HepG2 (cell line): ENCODE results near the gene SMIM12. TPM values are rescaled to one million over a fixed set of nuclear protein-coding genes. Genes with fewer than 3 reads are reported as not detected.

Source experiments
- ASH2L ChIP-seq: fragments of 300-600, 200-600 bp; sonication (generic); IDR thresholded peaks from 2 replicates; pipeline ENCODE4 v1.7.0; 2017; ENCODE audit warnings: low read depth, mild to moderate bottlenecking, moderate library complexity, mixed read lengths, low read length; ENCODE audit not compliant: insufficient read length
- CCDC6 ChIP-seq: sonication (generic); formaldehyde crosslinking; IDR thresholded peaks from 2 replicates; pipeline ENCODE4 v1.8.1; 2022; ENCODE audit warnings: mild to moderate bottlenecking, missing genetic modification reagents, moderate library complexity
- DMAP1 ChIP-seq: IDR thresholded peaks from 2 replicates; pipeline ENCODE4 v1.6.1; 2016
- DR1 ChIP-seq: sonication (generic); formaldehyde crosslinking; IDR thresholded peaks from 2 replicates; pipeline ENCODE4 v1.8.0; 2021; ENCODE audit warnings: mild to moderate bottlenecking, missing genetic modification reagents, inconsistent platforms
- IKZF4 ChIP-seq: sonication (generic); formaldehyde crosslinking; IDR thresholded peaks from 2 replicates; pipeline ENCODE4 v1.5.1; 2020; ENCODE audit warnings: borderline replicate concordance, mild to moderate bottlenecking, low read depth, missing genetic modification reagents; ENCODE audit errors: not compliant biosample characterization
- NCOR1 ChIP-seq: fragments of 200-600 bp; sonication (generic); IDR thresholded peaks from 2 replicates; pipeline ENCODE4 v1.7.0; 2017; ENCODE audit warnings: antibody characterized with exemption, low read length, borderline replicate concordance
- NR2C2 ChIP-seq: sonication (generic); formaldehyde crosslinking; IDR thresholded peaks from 2 replicates; pipeline ENCODE4 v1.4.0; 2020; ENCODE audit warnings: missing genetic modification reagents, mild to moderate bottlenecking, moderate library complexity, borderline replicate concordance
- SIX4 ChIP-seq: sonication (generic); formaldehyde crosslinking; IDR thresholded peaks from 2 replicates; pipeline ENCODE4 v1.4.0; 2020; ENCODE audit warnings: missing genetic modification reagents
- ZNF292 ChIP-seq: sonication (generic); formaldehyde crosslinking; IDR thresholded peaks from 2 replicates; pipeline ENCODE4 v1.8.1; 2022; ENCODE audit warnings: mild to moderate bottlenecking, low read depth, missing genetic modification reagents, borderline replicate concordance
- ZNF383 ChIP-seq: sonication (generic); formaldehyde crosslinking; IDR thresholded peaks from 2 replicates; pipeline ENCODE4 v1.4.0; 2020; ENCODE audit warnings: missing genetic modification reagents, mild to moderate bottlenecking, borderline replicate concordance
- ZNF891 ChIP-seq: sonication (generic); formaldehyde crosslinking; IDR thresholded peaks from 2 replicates; pipeline ENCODE4 v1.5.0; 2020; ENCODE audit warnings: mild to moderate bottlenecking, missing genetic modification reagents
- polyA plus RNA-seq, 8 experiments: library from polyadenylated mRNA; depleted of rRNA in 3 of 8; stranded (reverse) in 7 of 8; unstranded in 1 of 8; fragments of >200 nt; fragmentation: Illumina TruSeq in 4 of 8; extraction: Trizol in 4 of 8; gene quantifications; 2 replicates each; pipeline versions ENCODE4 v1.2.1 to v1.2.3, GENCODE V29; 2011 to 2016; ENCODE audit warnings: low read depth in 4 of 8, missing spikeins in 1 of 8, mixed read lengths in 1 of 8; ENCODE audit not compliant: insufficient read depth in 1 of 8
- total RNA-seq, 5 experiments: library from RNA; depleted of rRNA; stranded (reverse); fragments of >200 nt; fragmentation: Illumina TruSeq; extraction: Trizol; gene quantifications; 2 replicates each; pipeline ENCODE4 v1.2.3, GENCODE V29; 2016; ENCODE audit warnings: low read depth in 1 of 5
- TF ChIP-seq, protein P1 (sequence below): sonication (generic); formaldehyde crosslinking; IDR thresholded peaks from 2 replicates; pipeline ENCODE4 v1.8.0; 2023; ENCODE audit warnings: mild to moderate bottlenecking, missing genetic modification reagents
- TF ChIP-seq, protein P2 (sequence below): sonication (generic); formaldehyde crosslinking; IDR thresholded peaks from 2 replicates; pipeline ENCODE4 v1.4.0; 2020; ENCODE audit warnings: missing genetic modification reagents, borderline replicate concordance
- TF ChIP-seq, protein P3 (sequence below): sonication (generic); formaldehyde crosslinking; IDR thresholded peaks from 2 replicates; pipeline ENCODE4 v1.5.1; 2020; ENCODE audit warnings: mild to moderate bottlenecking, missing genetic modification reagents
- TF ChIP-seq, protein P4 (sequence below): sonication (generic); formaldehyde crosslinking; conservative IDR thresholded peaks from 2 replicates; pipeline ENCODE4 v1.8.0; 2022; ENCODE audit warnings: mild to moderate bottlenecking, moderate library complexity, missing genetic modification reagents
- TF ChIP-seq, protein P5 (sequence below): IDR thresholded peaks from 2 replicates; pipeline ENCODE4 v1.6.1; 2016; ENCODE audit warnings: missing genetic modification reagents, missing compliant biosample characterization
- TF ChIP-seq, protein P6 (sequence below): sonication (generic); formaldehyde crosslinking; IDR thresholded peaks from 2 replicates; pipeline ENCODE4 v1.8.0; 2022; ENCODE audit warnings: mild to moderate bottlenecking, missing genetic modification reagents, borderline replicate concordance

Gene SMIM12
- total and polyA plus RNA-seq, 2 of the 13 experiments (the other 11 are each of a cell fraction or from before 2014, with no cell fraction given), result 20.1 to 41.3 TPM

DNA sequence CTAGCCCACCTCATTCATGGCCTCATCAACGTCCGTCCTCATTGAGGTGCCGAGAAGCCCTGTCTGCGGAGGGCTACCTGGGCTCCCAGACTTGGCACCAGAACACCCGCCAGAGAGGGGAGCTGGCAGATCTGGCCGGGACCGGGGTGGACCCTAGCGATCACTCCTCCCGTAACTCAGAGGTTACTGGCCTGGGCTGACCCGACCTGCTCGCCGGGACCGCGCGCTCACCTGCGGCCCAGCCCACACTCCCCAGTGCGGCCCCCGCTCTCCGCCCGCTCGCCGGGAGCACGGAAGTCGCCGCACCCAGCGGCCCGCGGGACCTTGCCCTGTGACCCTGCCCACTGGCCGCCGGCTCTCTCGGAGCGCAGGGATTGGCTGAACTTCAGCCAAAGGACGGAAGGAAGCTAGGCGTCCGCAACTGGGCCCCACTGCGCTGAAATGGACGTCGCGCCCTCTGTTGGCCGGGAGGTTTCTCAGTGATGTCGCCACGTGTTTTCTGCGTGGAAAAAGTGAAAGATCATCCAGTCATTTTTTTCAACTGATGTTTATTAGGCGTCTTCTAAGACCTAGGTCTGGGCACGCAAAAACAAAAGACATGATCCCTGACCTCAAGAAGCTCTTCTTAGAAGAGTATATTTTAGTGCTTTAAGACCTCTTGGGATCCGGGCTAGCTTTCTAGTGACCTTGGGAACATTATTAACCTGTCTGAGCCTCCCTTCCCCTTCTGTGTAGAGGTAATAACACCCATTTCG is at the start of gene SMIM12 (continued):
- TF ChIP-seq, protein P1, sequence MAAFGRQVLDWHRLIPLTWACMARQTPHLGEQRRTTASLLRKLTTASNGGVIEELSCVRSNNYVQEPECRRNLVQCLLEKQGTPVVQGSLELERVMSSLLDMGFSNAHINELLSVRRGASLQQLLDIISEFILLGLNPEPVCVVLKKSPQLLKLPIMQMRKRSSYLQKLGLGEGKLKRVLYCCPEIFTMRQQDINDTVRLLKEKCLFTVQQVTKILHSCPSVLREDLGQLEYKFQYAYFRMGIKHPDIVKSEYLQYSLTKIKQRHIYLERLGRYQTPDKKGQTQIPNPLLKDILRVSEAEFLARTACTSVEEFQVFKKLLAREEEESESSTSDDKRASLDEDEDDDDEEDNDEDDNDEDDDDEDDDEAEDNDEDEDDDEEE, result no peak
- TF ChIP-seq IKZF4 (CRISPR knock-in tag), result no peak
- peak; percentile 98 for TF ChIP-seq NR2C2
- TF ChIP-seq, protein P2, sequence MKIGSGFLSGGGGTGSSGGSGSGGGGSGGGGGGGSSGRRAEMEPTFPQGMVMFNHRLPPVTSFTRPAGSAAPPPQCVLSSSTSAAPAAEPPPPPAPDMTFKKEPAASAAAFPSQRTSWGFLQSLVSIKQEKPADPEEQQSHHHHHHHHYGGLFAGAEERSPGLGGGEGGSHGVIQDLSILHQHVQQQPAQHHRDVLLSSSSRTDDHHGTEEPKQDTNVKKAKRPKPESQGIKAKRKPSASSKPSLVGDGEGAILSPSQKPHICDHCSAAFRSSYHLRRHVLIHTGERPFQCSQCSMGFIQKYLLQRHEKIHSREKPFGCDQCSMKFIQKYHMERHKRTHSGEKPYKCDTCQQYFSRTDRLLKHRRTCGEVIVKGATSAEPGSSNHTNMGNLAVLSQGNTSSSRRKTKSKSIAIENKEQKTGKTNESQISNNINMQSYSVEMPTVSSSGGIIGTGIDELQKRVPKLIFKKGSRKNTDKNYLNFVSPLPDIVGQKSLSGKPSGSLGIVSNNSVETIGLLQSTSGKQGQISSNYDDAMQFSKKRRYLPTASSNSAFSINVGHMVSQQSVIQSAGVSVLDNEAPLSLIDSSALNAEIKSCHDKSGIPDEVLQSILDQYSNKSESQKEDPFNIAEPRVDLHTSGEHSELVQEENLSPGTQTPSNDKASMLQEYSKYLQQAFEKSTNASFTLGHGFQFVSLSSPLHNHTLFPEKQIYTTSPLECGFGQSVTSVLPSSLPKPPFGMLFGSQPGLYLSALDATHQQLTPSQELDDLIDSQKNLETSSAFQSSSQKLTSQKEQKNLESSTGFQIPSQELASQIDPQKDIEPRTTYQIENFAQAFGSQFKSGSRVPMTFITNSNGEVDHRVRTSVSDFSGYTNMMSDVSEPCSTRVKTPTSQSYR (CRISPR knock-in tag), result peak; percentile 42; the same call in 1 of the 2 replicates
- TF ChIP-seq DR1 (CRISPR knock-in tag), result peak; percentile 75
- peak; percentile 96 for TF ChIP-seq DMAP1 (CRISPR knock-in tag)
- peak; percentile 77 for TF ChIP-seq ZNF891
- TF ChIP-seq ZNF383 (CRISPR knock-in tag), result no peak
- TF ChIP-seq SIX4 (CRISPR knock-in tag), result no peak; the same call in 1 of the 2 replicates
- TF ChIP-seq CCDC6 (CRISPR knock-in tag), result peak; percentile 62; the same call in 1 of the 2 replicates
- TF ChIP-seq ASH2L, result peak; percentile 84
- no peak for TF ChIP-seq NCOR1
- TF ChIP-seq, protein P3, sequence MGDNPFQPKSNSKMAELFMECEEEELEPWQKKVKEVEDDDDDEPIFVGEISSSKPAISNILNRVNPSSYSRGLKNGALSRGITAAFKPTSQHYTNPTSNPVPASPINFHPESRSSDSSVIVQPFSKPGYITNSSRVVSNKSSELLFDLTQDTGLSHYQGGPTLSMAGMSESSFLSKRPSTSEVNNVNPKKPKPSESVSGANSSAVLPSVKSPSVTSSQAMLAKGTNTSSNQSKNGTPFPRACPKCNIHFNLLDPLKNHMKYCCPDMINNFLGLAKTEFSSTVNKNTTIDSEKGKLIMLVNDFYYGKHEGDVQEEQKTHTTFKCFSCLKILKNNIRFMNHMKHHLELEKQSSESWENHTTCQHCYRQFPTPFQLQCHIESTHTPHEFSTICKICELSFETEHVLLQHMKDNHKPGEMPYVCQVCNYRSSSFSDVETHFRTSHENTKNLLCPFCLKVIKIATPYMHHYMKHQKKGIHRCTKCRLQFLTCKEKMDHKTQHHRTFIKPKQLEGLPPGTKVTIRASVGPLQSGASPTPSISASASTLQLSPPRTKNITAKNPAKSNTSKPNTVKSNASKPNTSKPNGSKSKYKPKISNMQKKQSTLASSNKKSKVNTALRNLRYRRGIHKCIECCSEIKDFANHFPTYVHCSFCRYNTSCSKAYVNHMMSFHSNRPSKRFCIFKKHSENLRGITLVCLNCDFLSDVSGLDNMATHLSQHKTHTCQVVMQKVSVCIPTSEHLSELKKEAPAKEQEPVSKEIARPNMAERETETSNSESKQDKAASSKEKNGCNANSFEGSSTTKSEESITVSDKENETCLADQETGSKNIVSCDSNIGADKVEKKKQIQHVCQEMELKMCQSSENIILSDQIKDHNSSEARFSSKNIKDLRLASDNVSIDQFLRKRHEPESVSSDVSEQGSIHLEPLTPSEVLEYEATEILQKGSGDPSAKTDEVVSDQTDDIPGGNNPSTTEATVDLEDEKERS (CRISPR knock-in tag), result peak; percentile 73; the same call in 1 of the 2 replicates
- TF ChIP-seq, protein P4, sequence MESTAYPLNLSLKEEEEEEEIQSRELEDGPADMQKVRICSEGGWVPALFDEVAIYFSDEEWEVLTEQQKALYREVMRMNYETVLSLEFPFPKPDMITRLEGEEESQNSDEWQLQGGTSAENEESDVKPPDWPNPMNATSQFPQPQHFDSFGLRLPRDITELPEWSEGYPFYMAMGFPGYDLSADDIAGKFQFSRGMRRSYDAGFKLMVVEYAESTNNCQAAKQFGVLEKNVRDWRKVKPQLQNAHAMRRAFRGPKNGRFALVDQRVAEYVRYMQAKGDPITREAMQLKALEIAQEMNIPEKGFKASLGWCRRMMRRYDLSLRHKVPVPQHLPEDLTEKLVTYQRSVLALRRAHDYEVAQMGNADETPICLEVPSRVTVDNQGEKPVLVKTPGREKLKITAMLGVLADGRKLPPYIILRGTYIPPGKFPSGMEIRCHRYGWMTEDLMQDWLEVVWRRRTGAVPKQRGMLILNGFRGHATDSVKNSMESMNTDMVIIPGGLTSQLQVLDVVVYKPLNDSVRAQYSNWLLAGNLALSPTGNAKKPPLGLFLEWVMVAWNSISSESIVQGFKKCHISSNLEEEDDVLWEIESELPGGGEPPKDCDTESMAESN, result peak; percentile 81
- TF ChIP-seq ZNF292 (CRISPR knock-in tag), result no peak
- TF ChIP-seq, protein P5, sequence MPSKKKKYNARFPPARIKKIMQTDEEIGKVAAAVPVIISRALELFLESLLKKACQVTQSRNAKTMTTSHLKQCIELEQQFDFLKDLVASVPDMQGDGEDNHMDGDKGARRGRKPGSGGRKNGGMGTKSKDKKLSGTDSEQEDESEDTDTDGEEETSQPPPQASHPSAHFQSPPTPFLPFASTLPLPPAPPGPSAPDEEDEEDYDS (CRISPR knock-in tag), result peak; percentile 75
- TF ChIP-seq, protein P6, sequence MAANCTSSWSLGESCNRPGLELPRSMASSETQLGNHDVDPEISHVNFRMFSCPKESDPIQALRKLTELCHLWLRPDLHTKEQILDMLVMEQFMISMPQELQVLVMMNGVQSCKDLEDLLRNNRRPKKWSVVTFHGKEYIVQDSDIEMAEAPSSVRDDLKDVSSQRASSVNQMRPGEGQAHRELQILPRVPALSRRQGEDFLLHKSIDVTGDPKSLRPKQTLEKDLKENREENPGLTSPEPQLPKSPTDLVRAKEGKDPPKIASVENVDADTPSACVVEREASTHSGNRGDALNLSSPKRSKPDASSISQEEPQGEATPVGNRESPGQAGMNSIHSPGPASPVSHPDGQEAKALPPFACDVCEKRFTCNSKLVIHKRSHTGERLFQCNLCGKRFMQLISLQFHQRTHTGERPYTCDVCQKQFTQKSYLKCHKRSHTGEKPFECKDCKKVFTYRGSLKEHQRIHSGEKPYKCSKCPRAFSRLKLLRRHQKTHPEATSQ, result no peak
